Measurements from ENCODE around the gene PRUNE1.

PRUNE1 gene

GRCh38 chr1:150985179-150985825 lies 22.9 kb upstream of the PRUNE1 start:
- no peak for TF ChIP-seq CTCF (conservative IDR thresholded peaks at IDR 0.05; ENCODE audit: low read length)
- TF ChIP-seq EZH2phosphoT487 (IDR thresholded peaks at IDR 0.05; ENCODE audit: borderline replicate concordance) = no peak
- Histone ChIP-seq H3K9ac (ENCODE audit: low read depth, low read length, poor library complexity, severe bottlenecking) (no peak overlapping the region), H4K20me1 (ENCODE audit: insufficient read depth, low read length, poor library complexity, severe bottlenecking) (no peaks in the 10 kb centered on the region), H3K27me3 (ENCODE audit: insufficient read depth, low read length, poor library complexity, severe bottlenecking) (no peaks in the 10 kb centered on the region), H3K9me3 (ENCODE audit: insufficient read depth, low read depth, low read length) (no peaks in the 10 kb centered on the region), H3F3A (ENCODE audit: low read depth) (no peaks in the 10 kb centered on the region), H3K9me2 (replicated peaks; ENCODE audit: low read depth, low read length) (no peaks in the 10 kb centered on the region), H3K79me2 (ENCODE audit: insufficient read depth, low read length) (no peaks in the 10 kb centered on the region), H3K4me1 (ENCODE audit: insufficient read depth, low read length, poor library complexity, severe bottlenecking) (peaks cover 4% of the 10 kb centered on the region), H3K4me2 (ENCODE audit: low read depth, low read length, poor library complexity, severe bottlenecking) (no peak overlapping the region), H3K4me3 (ENCODE audit: low read length, poor library complexity, severe bottlenecking) (no peak overlapping the region), H3K36me3 (ENCODE audit: insufficient read depth, low read length) (no peaks in the 10 kb centered on the region), H2AFZ (ENCODE audit: low read length) (no peak overlapping the region)

GRCh38 chr1:150987924-150988323 lies 20.3 kb upstream of the PRUNE1 start:
- Histone ChIP-seq H3K27me3 (ENCODE audit: insufficient read depth, low read length, poor library complexity, severe bottlenecking) (no peaks in the 10 kb centered on the region), H3K4me3 (ENCODE audit: low read length, poor library complexity, severe bottlenecking) (no peak overlapping the region), H2AFZ (ENCODE audit: low read length) (no peak overlapping the region), H3F3A (ENCODE audit: low read depth) (no peaks in the 10 kb centered on the region), H3K79me2 (ENCODE audit: insufficient read depth, low read length) (no peaks in the 10 kb centered on the region), H3K4me2 (ENCODE audit: low read depth, low read length, poor library complexity, severe bottlenecking) (no peak overlapping the region), H3K9me3 (ENCODE audit: insufficient read depth, low read depth, low read length) (no peaks in the 10 kb centered on the region), H3K36me3 (ENCODE audit: insufficient read depth, low read length) (no peaks in the 10 kb centered on the region), H3K9ac (ENCODE audit: low read depth, low read length, poor library complexity, severe bottlenecking) (no peak overlapping the region), H4K20me1 (ENCODE audit: insufficient read depth, low read length, poor library complexity, severe bottlenecking) (no peaks in the 10 kb centered on the region), H3K4me1 (ENCODE audit: insufficient read depth, low read length, poor library complexity, severe bottlenecking) (no peaks in the 10 kb centered on the region), H3K9me2 (replicated peaks; ENCODE audit: low read depth, low read length) (no peaks in the 10 kb centered on the region)
- TF ChIP-seq CTCF (conservative IDR thresholded peaks at IDR 0.05; ENCODE audit: low read length) = no peak
- no peak for TF ChIP-seq EZH2phosphoT487 (IDR thresholded peaks at IDR 0.05; ENCODE audit: borderline replicate concordance)

GRCh38 chr1:150992626-150993025 lies 15.6 kb upstream of the PRUNE1 start:
- Histone ChIP-seq H2AFZ (ENCODE audit: low read length) (no peak overlapping the region), H3K27me3 (ENCODE audit: insufficient read depth, low read length, poor library complexity, severe bottlenecking) (no peaks in the 10 kb centered on the region), H3K79me2 (ENCODE audit: insufficient read depth, low read length) (no peaks in the 10 kb centered on the region), H3F3A (ENCODE audit: low read depth) (no peaks in the 10 kb centered on the region), H3K4me1 (ENCODE audit: insufficient read depth, low read length, poor library complexity, severe bottlenecking) (no peaks in the 10 kb centered on the region), H3K9me2 (replicated peaks; ENCODE audit: low read depth, low read length) (no peaks in the 10 kb centered on the region), H3K4me3 (ENCODE audit: low read length, poor library complexity, severe bottlenecking) (no peak overlapping the region), H3K9ac (ENCODE audit: low read depth, low read length, poor library complexity, severe bottlenecking) (no peak overlapping the region), H4K20me1 (ENCODE audit: insufficient read depth, low read length, poor library complexity, severe bottlenecking) (no peaks in the 10 kb centered on the region), H3K4me2 (ENCODE audit: low read depth, low read length, poor library complexity, severe bottlenecking) (no peak overlapping the region), H3K9me3 (ENCODE audit: insufficient read depth, low read depth, low read length) (no peaks in the 10 kb centered on the region), H3K36me3 (ENCODE audit: insufficient read depth, low read length) (no peaks in the 10 kb centered on the region)
- no peak for TF ChIP-seq EZH2phosphoT487 (IDR thresholded peaks at IDR 0.05; ENCODE audit: borderline replicate concordance)

GRCh38 chr1:150994248-150994647 lies 14.0 kb upstream of the PRUNE1 start:
- H4K20me1 ChIP-seq (ENCODE audit: insufficient read depth, low read length, poor library complexity, severe bottlenecking) = no peaks in the 10 kb centered on the region
- H3K9me2 ChIP-seq (replicated peaks; ENCODE audit: low read depth, low read length) = no peaks in the 10 kb centered on the region
- H3K27me3 ChIP-seq (ENCODE audit: insufficient read depth, low read length, poor library complexity, severe bottlenecking) = no peaks in the 10 kb centered on the region
- H3K4me1 ChIP-seq (ENCODE audit: insufficient read depth, low read length, poor library complexity, severe bottlenecking) = no peaks in the 10 kb centered on the region
- no peaks in the 10 kb centered on the region for H3K36me3 ChIP-seq (ENCODE audit: insufficient read depth, low read length)
- no peaks in the 10 kb centered on the region for H3K79me2 ChIP-seq (ENCODE audit: insufficient read depth, low read length)
- no peak overlapping the region for H2AFZ ChIP-seq (ENCODE audit: low read length)
- H3K9ac ChIP-seq (ENCODE audit: low read depth, low read length, poor library complexity, severe bottlenecking) = no peak overlapping the region
- no peak overlapping the region for H3K4me3 ChIP-seq (ENCODE audit: low read length, poor library complexity, severe bottlenecking)
- no peaks in the 10 kb centered on the region for H3K9me3 ChIP-seq (ENCODE audit: insufficient read depth, low read depth, low read length)
- H3F3A ChIP-seq (ENCODE audit: low read depth) = no peaks in the 10 kb centered on the region
- no peak overlapping the region for H3K4me2 ChIP-seq (ENCODE audit: low read depth, low read length, poor library complexity, severe bottlenecking)
- TF ChIP-seq EZH2phosphoT487 (IDR thresholded peaks at IDR 0.05; ENCODE audit: borderline replicate concordance) (no peak), CTCF (conservative IDR thresholded peaks at IDR 0.05; ENCODE audit: low read length) (no peak)
